Measurements from ENCODE around the gene ANK3. TPM values are rescaled to one million over a fixed set of nuclear protein-coding genes. Genes with fewer than 3 reads are reported as not detected.

The ANK3 gene
- total RNA-seq, 1 experiment from 2014 or later: 15.3 TPM

DNA sequence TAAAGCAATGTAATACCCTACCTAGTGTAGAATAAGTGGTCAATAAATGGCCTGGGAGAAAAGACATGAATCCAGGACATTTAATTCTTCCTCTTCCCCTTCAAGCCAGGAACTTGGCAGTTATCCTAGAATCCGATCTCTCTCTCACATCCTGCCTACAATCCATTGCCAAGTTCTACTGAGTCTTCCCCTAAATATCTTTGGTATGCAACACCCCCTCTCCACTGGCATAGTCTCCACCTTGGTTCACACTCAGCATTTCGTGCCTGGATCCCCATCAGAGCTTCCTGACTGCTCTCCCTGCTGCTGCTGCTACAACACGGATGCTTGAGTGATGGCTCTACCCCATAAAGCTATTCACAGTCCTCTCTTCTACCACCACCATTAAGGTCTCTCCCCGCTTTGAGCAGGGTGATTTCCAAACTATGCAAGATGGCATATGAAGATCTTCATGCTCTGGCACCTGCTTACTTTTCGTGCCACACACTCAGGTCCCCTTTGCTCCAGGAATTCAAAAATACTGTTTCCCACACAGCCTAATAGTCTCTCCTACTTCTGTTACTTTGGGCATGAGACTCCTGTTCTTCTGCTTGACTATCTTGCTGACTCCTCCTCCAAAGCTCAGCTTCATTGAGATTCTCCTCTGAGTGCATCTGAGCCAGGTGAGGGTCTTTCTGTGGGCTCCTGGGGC, 4.8 kb downstream of the ANK3 start:
- DNase-seq (ENCODE audit: low read depth, low spot score): peak; percentile 63
- H3K4me1 ChIP-seq (ENCODE audit: control insufficient read depth in 1 of 2, insufficient read depth in 2 of 2, low read length in 2 of 2): peaks cover 8 to 27% of the 10 kb centered on the region in 2 experiments
- RAD21 ChIA-PET (ENCODE audit: low non-redundant PET in 1 of 2, low total read pairs in 2 of 2, uncharacterized antibody in 2 of 2, unreplicated experiment in 2 of 2): no interaction called here
- no peaks in the 10 kb centered on the region for H3K9me2 ChIP-seq (ENCODE audit: insufficient read depth)
- CTCF ChIA-PET: interaction anchor here (1.5 kb wide), 1 partner anchor 49 kb away, joined by 4 read pairs; no protein-coding TSS in a partner anchor
- POLR2A ChIA-PET: no interaction called here
- H3K36me3 ChIP-seq (ENCODE audit: control insufficient read depth in 1 of 2, insufficient read depth in 2 of 2, low read length in 2 of 2): no peaks in the 10 kb centered on the region
- H3K4me3 ChIP-seq (replicated peaks in 1 of 2; ENCODE audit: low read depth in 1 of 2, low read length in 2 of 2): peak overlapping the region in 1 of 2 experiments; percentile 20; a peak in 2 of 4 replicates
- no peaks in the 10 kb centered on the region for H4K20me1 ChIP-seq (ENCODE audit: insufficient read depth)
- intact Hi-C loops (cut with micrococcal nuclease): no loop called here
- no peaks in the 10 kb centered on the region for H3K27me3 ChIP-seq (ENCODE audit: insufficient read depth, low read length)
- no peaks in the 10 kb centered on the region for H3K9me3 ChIP-seq (ENCODE audit: control insufficient read depth in 1 of 2, insufficient read depth in 1 of 2, low read depth in 1 of 2, low read length in 2 of 2)
- peak overlapping the region; percentile 61 for H3K4me2 ChIP-seq (ENCODE audit: low read length)
- H2AFZ ChIP-seq (ENCODE audit: low read depth, low read length, poor library complexity, severe bottlenecking): no peak overlapping the region
- no peak overlapping the region for H3K9ac ChIP-seq (ENCODE audit: low read length)
- H3K27ac ChIP-seq (ENCODE audit: low read depth, low read length): no peak overlapping the region
- BruUV-seq (replicated peaks): no TSS peak
- H3K79me2 ChIP-seq (ENCODE audit: insufficient read depth, low read length): no peaks in the 10 kb centered on the region
- ATAC-seq: peak; percentile 87
- TF ChIP-seq CBX3 (IDR thresholded peaks at IDR 0.05; ENCODE audit: low read depth) (peak; percentile 57; the same call in 1 of the 2 replicates), SRF (IDR thresholded peaks at IDR 0.05; ENCODE audit: low read depth) (no peak), FOSL1 (IDR thresholded peaks at IDR 0.05; ENCODE audit: low read depth) (peak; percentile 57), SIN3A (IDR thresholded peaks at IDR 0.05; ENCODE audit: low read depth) (no peak), EZH2phosphoT487 (IDR thresholded peaks at IDR 0.05; ENCODE audit: borderline replicate concordance) (no peak), EGR1 (IDR thresholded peaks at IDR 0.05; ENCODE audit: low read depth) (no peak; the same call in 1 of the 2 replicates), SP1 (IDR thresholded peaks at IDR 0.05; ENCODE audit: low read depth) (peak; percentile 48; the same call in 1 of the 2 replicates), ZFX (IDR thresholded peaks at IDR 0.05) (no peak), ZNF274 (IDR thresholded peaks at IDR 0.05; ENCODE audit: low read depth, low read length) (no peak), POLR2A (IDR thresholded peaks at IDR 0.05; ENCODE audit: borderline replicate concordance, extremely low read depth, insufficient read depth, insufficient read length) (no peak), EZH2 (IDR thresholded peaks at IDR 0.05) (no peak), TCF7L2 (IDR thresholded peaks at IDR 0.05; ENCODE audit: borderline replicate concordance, extremely low read depth, insufficient read depth, insufficient read length) (no peak), CEBPB (IDR thresholded peaks at IDR 0.05; ENCODE audit: low read depth) (no peak), JUND (IDR thresholded peaks at IDR 0.05) (peak; percentile 54), RAD21 (IDR thresholded peaks at IDR 0.05; ENCODE audit: low read depth) (no peak), POLR2AphosphoS5 (IDR thresholded peaks at IDR 0.05; ENCODE audit: low read depth, low read length) (peak; percentile 27; the same call in 1 of the 2 replicates), ELF1 (IDR thresholded peaks at IDR 0.05; ENCODE audit: borderline replicate concordance, low read depth) (no peak)
- TF ChIP-seq, protein P1, sequence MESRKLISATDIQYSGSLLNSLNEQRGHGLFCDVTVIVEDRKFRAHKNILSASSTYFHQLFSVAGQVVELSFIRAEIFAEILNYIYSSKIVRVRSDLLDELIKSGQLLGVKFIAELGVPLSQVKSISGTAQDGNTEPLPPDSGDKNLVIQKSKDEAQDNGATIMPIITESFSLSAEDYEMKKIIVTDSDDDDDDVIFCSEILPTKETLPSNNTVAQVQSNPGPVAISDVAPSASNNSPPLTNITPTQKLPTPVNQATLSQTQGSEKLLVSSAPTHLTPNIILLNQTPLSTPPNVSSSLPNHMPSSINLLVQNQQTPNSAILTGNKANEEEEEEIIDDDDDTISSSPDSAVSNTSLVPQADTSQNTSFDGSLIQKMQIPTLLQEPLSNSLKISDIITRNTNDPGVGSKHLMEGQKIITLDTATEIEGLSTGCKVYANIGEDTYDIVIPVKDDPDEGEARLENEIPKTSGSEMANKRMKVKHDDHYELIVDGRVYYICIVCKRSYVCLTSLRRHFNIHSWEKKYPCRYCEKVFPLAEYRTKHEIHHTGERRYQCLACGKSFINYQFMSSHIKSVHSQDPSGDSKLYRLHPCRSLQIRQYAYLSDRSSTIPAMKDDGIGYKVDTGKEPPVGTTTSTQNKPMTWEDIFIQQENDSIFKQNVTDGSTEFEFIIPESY (IDR thresholded peaks at IDR 0.05; ENCODE audit: extremely low read depth, insufficient replicate concordance, low read length): no peak
- TF ChIP-seq, protein P2, sequence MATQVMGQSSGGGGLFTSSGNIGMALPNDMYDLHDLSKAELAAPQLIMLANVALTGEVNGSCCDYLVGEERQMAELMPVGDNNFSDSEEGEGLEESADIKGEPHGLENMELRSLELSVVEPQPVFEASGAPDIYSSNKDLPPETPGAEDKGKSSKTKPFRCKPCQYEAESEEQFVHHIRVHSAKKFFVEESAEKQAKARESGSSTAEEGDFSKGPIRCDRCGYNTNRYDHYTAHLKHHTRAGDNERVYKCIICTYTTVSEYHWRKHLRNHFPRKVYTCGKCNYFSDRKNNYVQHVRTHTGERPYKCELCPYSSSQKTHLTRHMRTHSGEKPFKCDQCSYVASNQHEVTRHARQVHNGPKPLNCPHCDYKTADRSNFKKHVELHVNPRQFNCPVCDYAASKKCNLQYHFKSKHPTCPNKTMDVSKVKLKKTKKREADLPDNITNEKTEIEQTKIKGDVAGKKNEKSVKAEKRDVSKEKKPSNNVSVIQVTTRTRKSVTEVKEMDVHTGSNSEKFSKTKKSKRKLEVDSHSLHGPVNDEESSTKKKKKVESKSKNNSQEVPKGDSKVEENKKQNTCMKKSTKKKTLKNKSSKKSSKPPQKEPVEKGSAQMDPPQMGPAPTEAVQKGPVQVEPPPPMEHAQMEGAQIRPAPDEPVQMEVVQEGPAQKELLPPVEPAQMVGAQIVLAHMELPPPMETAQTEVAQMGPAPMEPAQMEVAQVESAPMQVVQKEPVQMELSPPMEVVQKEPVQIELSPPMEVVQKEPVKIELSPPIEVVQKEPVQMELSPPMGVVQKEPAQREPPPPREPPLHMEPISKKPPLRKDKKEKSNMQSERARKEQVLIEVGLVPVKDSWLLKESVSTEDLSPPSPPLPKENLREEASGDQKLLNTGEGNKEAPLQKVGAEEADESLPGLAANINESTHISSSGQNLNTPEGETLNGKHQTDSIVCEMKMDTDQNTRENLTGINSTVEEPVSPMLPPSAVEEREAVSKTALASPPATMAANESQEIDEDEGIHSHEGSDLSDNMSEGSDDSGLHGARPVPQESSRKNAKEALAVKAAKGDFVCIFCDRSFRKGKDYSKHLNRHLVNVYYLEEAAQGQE (IDR thresholded peaks at IDR 0.05; ENCODE audit: low read depth): no peak
- TF ChIP-seq, protein P3, sequence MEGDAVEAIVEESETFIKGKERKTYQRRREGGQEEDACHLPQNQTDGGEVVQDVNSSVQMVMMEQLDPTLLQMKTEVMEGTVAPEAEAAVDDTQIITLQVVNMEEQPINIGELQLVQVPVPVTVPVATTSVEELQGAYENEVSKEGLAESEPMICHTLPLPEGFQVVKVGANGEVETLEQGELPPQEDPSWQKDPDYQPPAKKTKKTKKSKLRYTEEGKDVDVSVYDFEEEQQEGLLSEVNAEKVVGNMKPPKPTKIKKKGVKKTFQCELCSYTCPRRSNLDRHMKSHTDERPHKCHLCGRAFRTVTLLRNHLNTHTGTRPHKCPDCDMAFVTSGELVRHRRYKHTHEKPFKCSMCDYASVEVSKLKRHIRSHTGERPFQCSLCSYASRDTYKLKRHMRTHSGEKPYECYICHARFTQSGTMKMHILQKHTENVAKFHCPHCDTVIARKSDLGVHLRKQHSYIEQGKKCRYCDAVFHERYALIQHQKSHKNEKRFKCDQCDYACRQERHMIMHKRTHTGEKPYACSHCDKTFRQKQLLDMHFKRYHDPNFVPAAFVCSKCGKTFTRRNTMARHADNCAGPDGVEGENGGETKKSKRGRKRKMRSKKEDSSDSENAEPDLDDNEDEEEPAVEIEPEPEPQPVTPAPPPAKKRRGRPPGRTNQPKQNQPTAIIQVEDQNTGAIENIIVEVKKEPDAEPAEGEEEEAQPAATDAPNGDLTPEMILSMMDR (IDR thresholded peaks at IDR 0.05 in 2 of 3, conservative IDR thresholded peaks at IDR 0.05 in 1 of 3; ENCODE audit: borderline replicate concordance in 1 of 3, insufficient read depth in 1 of 3, low read depth in 2 of 3, low read length in 2 of 3): no peak
- TF ChIP-seq, protein P4, sequence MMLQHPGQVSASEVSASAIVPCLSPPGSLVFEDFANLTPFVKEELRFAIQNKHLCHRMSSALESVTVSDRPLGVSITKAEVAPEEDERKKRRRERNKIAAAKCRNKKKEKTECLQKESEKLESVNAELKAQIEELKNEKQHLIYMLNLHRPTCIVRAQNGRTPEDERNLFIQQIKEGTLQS (IDR thresholded peaks at IDR 0.05): no peak
